Neutrophil (primary cell): ENCODE data around the gene NR1H4.

Experiments used
- H3K27ac ChIP-seq: fragments of 200-600 bp; sonication (generic); 2 replicates; pipeline ENCODE4 v1.5.1; 2016; ENCODE audit warnings: mild to moderate bottlenecking, moderate library complexity
- H3K27me3 ChIP-seq: fragments of 200-600 bp; sonication (generic); 2 replicates; pipeline ENCODE4 v1.6.0; 2016; ENCODE audit warnings: mild to moderate bottlenecking
- H3K36me3 ChIP-seq: fragments of 200-600 bp; sonication (generic); 2 replicates; pipeline ENCODE4 v1.5.1; 2017
- H3K4me1 ChIP-seq, 2 experiments: fragments of 200-600 bp in 1 of 2; sonication (generic) in 1 of 2; 1 replicate in 1 of 2; 2 replicates in 1 of 2; pipeline versions ENCODE4 v1.5.1 to v1.6.1; 2013 to 2016; ENCODE audit warnings: low read depth in 1 of 2, low read length in 1 of 2, mild to moderate bottlenecking in 1 of 2, moderate library complexity in 1 of 2; ENCODE audit not compliant: control insufficient read depth in 1 of 2, insufficient read depth in 1 of 2
- H3K4me3 ChIP-seq, 2 experiments: fragments of 200-600 bp in 1 of 2; sonication (generic) in 1 of 2; 1 replicate in 1 of 2; 2 replicates in 1 of 2; pipeline ENCODE4 v1.5.1; 2013 to 2016; ENCODE audit warnings: low read depth in 1 of 2, low read length in 1 of 2, mild to moderate bottlenecking in 1 of 2, moderate library complexity in 1 of 2
- H3K9me3 ChIP-seq: fragments of 200-600 bp; sonication (generic); 2 replicates; pipeline ENCODE4 v1.5.1; 2016
- CTCF ChIP-seq: fragments of 200-600 bp; sonication (generic); IDR thresholded peaks from 2 replicates; pipeline ENCODE4 v1.5.1; 2016; ENCODE audit warnings: antibody characterized with exemption

The NR1H4 gene

GRCh38 chr12:100528034-100528433 lies 54.4 kb downstream of the NR1H4 start:
- TF ChIP-seq CTCF = no peak
- no peak overlapping the region for H3K27ac ChIP-seq
- H3K9me3 ChIP-seq = no peaks in the 10 kb centered on the region
- H3K36me3 ChIP-seq = no peaks in the 10 kb centered on the region
- no peak overlapping the region for H3K4me3 ChIP-seq
- H3K4me1 ChIP-seq = no peaks in the 10 kb centered on the region
- no peaks in the 10 kb centered on the region for H3K27me3 ChIP-seq

GRCh38 chr12:100528471-100529127 lies 54.9 kb downstream of the NR1H4 start:
- Histone ChIP-seq H3K27ac (no peak overlapping the region), H3K4me1 (no peaks in the 10 kb centered on the region), H3K36me3 (no peaks in the 10 kb centered on the region), H3K4me3 (no peak overlapping the region), H3K27me3 (no peaks in the 10 kb centered on the region), H3K9me3 (no peaks in the 10 kb centered on the region)
- no peak for TF ChIP-seq CTCF

- Histone ChIP-seq H3K4me1 (no peaks in the 10 kb centered on the region), H3K27me3 (no peaks in the 10 kb centered on the region), H3K27ac (no peak overlapping the region), H3K36me3 (no peaks in the 10 kb centered on the region), H3K4me3 (no peak overlapping the region), H3K9me3 (no peaks in the 10 kb centered on the region)
- no peak for TF ChIP-seq CTCF
Observed at GRCh38 chr12:100529756-100530350, 56.2 kb downstream of the NR1H4 start.

GRCh38 chr12:100533376-100533775 lies 59.7 kb downstream of the NR1H4 start:
- H3K9me3 ChIP-seq = no peaks in the 10 kb centered on the region
- no peaks in the 10 kb centered on the region for H3K36me3 ChIP-seq
- no peaks in the 10 kb centered on the region for H3K27me3 ChIP-seq
- no peak overlapping the region for H3K27ac ChIP-seq
- H3K4me3 ChIP-seq = no peak overlapping the region
- no peak for TF ChIP-seq CTCF
- no peaks in the 10 kb centered on the region for H3K4me1 ChIP-seq

GRCh38 chr12:100534625-100535227 lies 61.1 kb downstream of the NR1H4 start:
- TF ChIP-seq CTCF = no peak

More at GRCh38 chr12:100534625-100535227, 61.1 kb downstream of the NR1H4 start:
- Histone ChIP-seq H3K27me3 (no peaks in the 10 kb centered on the region), H3K27ac (no peak overlapping the region), H3K9me3 (no peaks in the 10 kb centered on the region), H3K4me3 (no peak overlapping the region), H3K36me3 (no peaks in the 10 kb centered on the region), H3K4me1 (no peaks in the 10 kb centered on the region)
